HG03432 (cell line): ENCODE results near the gene FSD2.

Experiments
- ATAC-seq: cut with Tn5 transposase; IDR thresholded peaks from one replicate; pipeline ENCODE4 v1.9.1; 2021; ENCODE audit warnings: mild to moderate bottlenecking, moderate library complexity; ENCODE audit not compliant: unreplicated experiment

The FSD2 gene

GRCh38 chr15:82805994-82806406 lies at the start of gene FSD2:
FSD2 (minus strand) TSS chr15:82806069; CDS start chr15:82787390, 18,679 bp downstream.
- peak; percentile 67 for ATAC-seq

GRCh38 chr15:82854554-82854953 lies 48.7 kb upstream of the FSD2 start:
- no peak for ATAC-seq

GRCh38 chr15:82852941-82853561 lies 47.2 kb upstream of the FSD2 start:
- no peak for ATAC-seq

GRCh38 chr15:82851981-82852511 lies 46.2 kb upstream of the FSD2 start:
- ATAC-seq: no peak

GRCh38 chr15:82851306-82851850 lies 45.5 kb upstream of the FSD2 start:
- ATAC-seq: no peak

GRCh38 chr15:82850731-82851130 lies 44.9 kb upstream of the FSD2 start:
- ATAC-seq: no peak

GRCh38 chr15:82849556-82850512 lies 44.0 kb upstream of the FSD2 start:
- ATAC-seq: no peak

- no peak for ATAC-seq
Measured at GRCh38 chr15:82848241-82848993, 42.5 kb upstream of the FSD2 start.

- ATAC-seq: no peak
Measured at GRCh38 chr15:82847703-82848102, 41.8 kb upstream of the FSD2 start.

GRCh38 chr15:82846621-82847020 lies 40.8 kb upstream of the FSD2 start:
- ATAC-seq: no peak

- no peak for ATAC-seq
Measured at GRCh38 chr15:82845686-82846085, 39.8 kb upstream of the FSD2 start.

- ATAC-seq: no peak
Measured at GRCh38 chr15:82843566-82843965, 37.7 kb upstream of the FSD2 start.

- no peak for ATAC-seq
Measured at GRCh38 chr15:82840166-82840565, 34.3 kb upstream of the FSD2 start.

- ATAC-seq: no peak
Measured at GRCh38 chr15:82839136-82839535, 33.3 kb upstream of the FSD2 start.

- no peak for ATAC-seq
Measured at GRCh38 chr15:82838096-82838735, 32.3 kb upstream of the FSD2 start.

- ATAC-seq: no peak
Measured at GRCh38 chr15:82835391-82835917, 29.6 kb upstream of the FSD2 start.

GRCh38 chr15:82833362-82833682 lies 27.5 kb upstream of the FSD2 start:
- ATAC-seq: no peak

- peak; percentile 90 for ATAC-seq
Measured at GRCh38 chr15:82832601-82833361, 26.9 kb upstream of the FSD2 start.

GRCh38 chr15:82831894-82832600 lies 26.2 kb upstream of the FSD2 start:
- no peak for ATAC-seq
